Left kidney (tissue), 2 donors: ENCODE results near the gene SPRING1. TPM values are rescaled to one million over a fixed set of nuclear protein-coding genes. Genes with fewer than 3 reads are reported as not detected.
"Not testable (repeated sequence)": the region's sequence is repeated elsewhere in the genome, so short reads cannot be mapped to it uniquely, and the experiment has no call there.

Experiments used
- DNase-seq: peaks from one replicate; pipeline ENCODE4 v3.0.0-alpha.2; 2013
- polyA plus RNA-seq: library from polyadenylated mRNA; unstranded; fragments of 120-200 nt; gene quantifications from one replicate; pipeline ENCODE4 v1.2.1, GENCODE V29; 2013; ENCODE audit not compliant: insufficient read length

SPRING1 gene
- polyA plus RNA-seq, 1 donor: 33.8 TPM

GRCh38 chr12:116744766-116745165 is 6.9 kb upstream of the SPRING1 start:
- DNase-seq: no peak

- DNase-seq: not testable (repeated sequence)
Observed at GRCh38 chr12:116742787-116743186, 4.9 kb upstream of the SPRING1 start.

- DNase-seq: no peak
Observed at GRCh38 chr12:116739381-116739887, 1.6 kb upstream of the SPRING1 start.

GRCh38 chr12:116736962-116737773 is 701 bp downstream of the SPRING1 start:
- DNase-seq: no peak

GRCh38 chr12:116735951-116736599 is 1.8 kb downstream of the SPRING1 start:
- no peak for DNase-seq

- no peak for DNase-seq
Observed at GRCh38 chr12:116735084-116735483, 2.8 kb downstream of the SPRING1 start.

- no peak for DNase-seq
Observed at GRCh38 chr12:116734156-116734768, 3.6 kb downstream of the SPRING1 start.

- no peak for DNase-seq
Observed at GRCh38 chr12:116731801-116732200, 6.1 kb downstream of the SPRING1 start.

- no peak for DNase-seq
Observed at GRCh38 chr12:116727891-116728290, 10.0 kb downstream of the SPRING1 start.

- no peak for DNase-seq
Observed at GRCh38 chr12:116727261-116727660, 10.6 kb downstream of the SPRING1 start.

- no peak for DNase-seq
Observed at GRCh38 chr12:116726694-116727093, 11.2 kb downstream of the SPRING1 start.

- no peak for DNase-seq
Observed at GRCh38 chr12:116722245-116722644, 15.6 kb downstream of the SPRING1 start.

- DNase-seq: no peak
Observed at GRCh38 chr12:116719731-116720528, 17.9 kb downstream of the SPRING1 start.

- DNase-seq: no peak
Observed at GRCh38 chr12:116718655-116719454, 19.0 kb downstream of the SPRING1 start.

- DNase-seq: no peak
Observed at GRCh38 chr12:116717466-116718437, 20.1 kb downstream of the SPRING1 start.

- no peak for DNase-seq
Observed at GRCh38 chr12:116714175-116714574, 23.7 kb downstream of the SPRING1 start.

- no peak for DNase-seq
Observed at GRCh38 chr12:116713527-116713926, 24.3 kb downstream of the SPRING1 start.

- no peak for DNase-seq
Observed at GRCh38 chr12:116712458-116713303, 25.2 kb downstream of the SPRING1 start.
